MCF 10A (cell line): ENCODE data around the gene PET117. TPM values are rescaled to one million over a fixed set of nuclear protein-coding genes. Genes with fewer than 3 reads are reported as not detected.
"Not testable (repeated sequence)": the region's sequence is repeated elsewhere in the genome, so short reads cannot be mapped to it uniquely, and the experiment has no call there.

Source experiments
- BruUV-seq: library from RNA; stranded (reverse); fragments of 400-500 nt; replicated peaks from 2 replicates; lab custom pipeline; 2021; lab: Mats Ljungman, UMichigan
- CTCF ChIA-PET: fragments of 300-600 bp; sonication (Branson Sonifier 250); formaldehyde crosslinking; extraction: SDS; loops from one replicate; lab custom pipeline; 2021; ENCODE audit warnings: antibody characterized with exemption, inconsistent platforms; lab: Yijun Ruan, JAX
- POLR2A ChIA-PET: fragments of 300-600, 350-650 bp; sonication (Branson Sonifier 250); formaldehyde crosslinking; extraction: SDS; loops from one replicate; lab custom pipeline; 2020; ENCODE audit warnings: antibody characterized with exemption, inconsistent platforms; lab: Yijun Ruan, JAX
- DNase-seq: peaks from one replicate; pipeline ENCODE4 v3.0.0-alpha.2; 2018; ENCODE audit not compliant: unreplicated experiment
- H3K27ac Mint-ChIP-seq: one replicate; pipeline ENCODE4 v1.8.0; 2022; ENCODE audit warnings: mild to moderate bottlenecking, low read depth, mixed read lengths; ENCODE audit not compliant: unreplicated experiment
- H3K27me3 Mint-ChIP-seq: one replicate; pipeline ENCODE4 v1.8.0; 2022; ENCODE audit warnings: mixed read lengths; ENCODE audit not compliant: insufficient read depth, unreplicated experiment
- H3K36me3 Mint-ChIP-seq: one replicate; pipeline ENCODE4 v1.8.0; 2022; ENCODE audit warnings: mild to moderate bottlenecking, moderate library complexity, mixed read lengths; ENCODE audit not compliant: insufficient read depth, unreplicated experiment
- H3K4me1 Mint-ChIP-seq: one replicate; pipeline ENCODE4 v1.8.0; 2022; ENCODE audit warnings: mixed read lengths; ENCODE audit not compliant: insufficient read depth, unreplicated experiment
- H3K4me3 Mint-ChIP-seq: one replicate; pipeline ENCODE4 v1.8.0; 2022; ENCODE audit warnings: mild to moderate bottlenecking, moderate library complexity, mixed read lengths; ENCODE audit not compliant: unreplicated experiment
- H3K9me3 Mint-ChIP-seq: one replicate; pipeline ENCODE4 v1.8.0; 2022; ENCODE audit warnings: mixed read lengths; ENCODE audit not compliant: unreplicated experiment
- CTCF ChIP-seq: fragments of 200-600 bp; IDR thresholded peaks from one replicate; pipeline ENCODE4 v1.8.0; 2022; ENCODE audit warnings: antibody characterized with exemption, mild to moderate bottlenecking; ENCODE audit not compliant: unreplicated experiment
- intact Hi-C: fragments of 100-400 bp; cut with micrococcal nuclease; formaldehyde crosslinking; loops from 2 replicates; pipeline ENCODE4 v1.14.1; 2022
- total RNA-seq: library from RNA; stranded (reverse); gene quantifications from 2 replicates; pipeline ENCODE4 v1.2.3, GENCODE V29; 2022

PET117 gene
- total RNA-seq, 1 experiment from 2014 or later: 11.9 TPM

DNA sequence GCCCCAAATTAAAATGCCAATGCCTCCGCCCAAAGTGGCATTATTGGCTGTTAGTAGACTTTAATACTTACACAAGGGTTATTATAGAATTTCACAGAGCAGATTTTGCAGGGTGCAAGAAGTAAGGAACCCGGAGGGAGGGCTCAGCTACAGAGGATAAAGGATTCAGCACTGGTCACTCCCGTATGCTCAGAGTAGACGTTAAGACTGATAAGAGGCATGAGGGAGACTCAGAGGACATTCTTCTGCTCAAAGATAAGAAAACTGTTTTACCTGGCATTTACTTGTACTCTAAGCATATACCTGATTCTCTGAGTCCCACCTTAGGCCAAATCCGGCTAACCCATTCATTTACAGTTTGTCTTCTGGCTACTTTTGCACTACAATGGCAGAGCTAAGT, 43.5 kb upstream of the PET117 start:
- intact Hi-C loops: no loop called here
- Mint-ChIP-seq H3K4me3 (no peak overlapping the region), H3K27ac (no peak overlapping the region), H3K4me1 (peaks cover 5% of the 10 kb centered on the region), H3K36me3 (no peaks in the 10 kb centered on the region), H3K9me3 (no peaks in the 10 kb centered on the region), H3K27me3 (no peaks in the 10 kb centered on the region)
- ChIA-PET CTCF (interaction anchor here (0.6 kb wide), 1 partner anchor 20 kb away, joined by 5 read pairs; no protein-coding TSS in a partner anchor), POLR2A (interaction anchor here (0.7 kb wide), 1 partner anchor 277 kb away, joined by 3 read pairs; no protein-coding TSS in a partner anchor)
- no peak for DNase-seq
- no TSS peak for BruUV-seq
- no peak for TF ChIP-seq CTCF

DNA sequence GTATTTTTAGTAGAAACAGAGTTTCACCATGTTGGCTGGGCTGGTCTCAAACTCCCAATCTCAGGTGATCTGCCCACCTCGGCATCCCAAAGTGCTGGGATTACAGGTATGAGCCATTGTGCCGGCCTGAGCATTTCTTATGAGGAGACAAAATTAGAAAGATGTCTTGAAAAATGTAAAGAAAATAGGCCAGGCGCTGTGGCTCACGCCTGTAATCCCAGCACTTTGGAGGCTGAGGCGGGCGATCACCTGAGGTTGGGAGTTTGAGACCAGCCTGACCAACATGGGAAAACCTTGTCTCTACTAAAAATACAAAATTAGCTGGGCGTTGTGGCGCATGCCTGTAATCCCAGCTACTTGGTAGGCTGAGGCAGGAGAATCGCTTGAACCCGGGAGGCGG, 37.1 kb upstream of the PET117 start:
- POLR2A ChIA-PET, H3K4me1 Mint-ChIP-seq, H3K9me3 Mint-ChIP-seq, H3K36me3 Mint-ChIP-seq, H3K27me3 Mint-ChIP-seq, intact Hi-C loops, H3K27ac Mint-ChIP-seq, BruUV-seq, CTCF ChIA-PET, H3K4me3 Mint-ChIP-seq, DNase-seq: not testable (repeated sequence)

DNA sequence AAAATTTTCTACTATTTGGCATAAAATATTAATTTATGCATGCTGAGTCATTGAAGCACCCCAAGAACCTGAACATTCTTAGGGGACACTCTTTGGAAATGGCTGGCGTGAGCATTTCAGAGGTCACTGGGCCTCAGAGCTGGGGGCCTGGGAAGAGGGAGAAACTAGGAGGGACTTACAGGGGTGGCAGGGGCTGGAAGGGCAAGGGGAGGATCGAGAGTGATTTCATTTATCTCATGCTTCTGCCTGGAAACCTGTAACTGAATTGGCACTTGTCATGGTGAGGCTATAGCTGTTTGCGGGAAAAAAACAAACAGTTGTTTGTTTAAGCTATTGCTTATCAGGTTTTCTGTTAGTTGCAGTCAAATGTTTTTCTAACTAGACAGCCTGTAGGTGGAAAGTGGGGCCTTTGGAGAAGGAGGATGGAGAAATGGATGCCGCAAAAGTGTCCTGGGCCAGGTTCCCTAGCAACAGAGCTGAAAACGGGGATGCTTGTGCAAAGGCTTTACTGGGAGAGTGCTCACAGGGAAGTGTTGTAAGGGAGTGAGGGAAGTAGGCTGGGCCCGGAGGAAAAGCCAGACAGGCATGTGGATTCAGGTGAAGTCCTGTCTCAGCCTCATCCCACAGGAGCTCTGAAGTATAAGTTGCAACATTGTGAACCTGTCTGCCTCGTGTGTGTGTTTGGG, 36.4 kb upstream of the PET117 start:
- intact Hi-C loops: no loop called here
- no TSS peak for BruUV-seq
- H3K36me3 Mint-ChIP-seq: no peaks in the 10 kb centered on the region
- no peak for DNase-seq
- H3K4me1 Mint-ChIP-seq: no peaks in the 10 kb centered on the region
- no peaks in the 10 kb centered on the region for H3K27me3 Mint-ChIP-seq
- ChIA-PET POLR2A (interaction anchor here (0.9 to 1.2 kb wide), 2 partner anchors 8 to 33 kb away, joined by 3 to 4 read pairs; no protein-coding TSS in a partner anchor), CTCF (no interaction called here)
- TF ChIP-seq CTCF: no peak
- no peak overlapping the region for H3K4me3 Mint-ChIP-seq
- H3K9me3 Mint-ChIP-seq: no peaks in the 10 kb centered on the region
- H3K27ac Mint-ChIP-seq: no peak overlapping the region

DNA sequence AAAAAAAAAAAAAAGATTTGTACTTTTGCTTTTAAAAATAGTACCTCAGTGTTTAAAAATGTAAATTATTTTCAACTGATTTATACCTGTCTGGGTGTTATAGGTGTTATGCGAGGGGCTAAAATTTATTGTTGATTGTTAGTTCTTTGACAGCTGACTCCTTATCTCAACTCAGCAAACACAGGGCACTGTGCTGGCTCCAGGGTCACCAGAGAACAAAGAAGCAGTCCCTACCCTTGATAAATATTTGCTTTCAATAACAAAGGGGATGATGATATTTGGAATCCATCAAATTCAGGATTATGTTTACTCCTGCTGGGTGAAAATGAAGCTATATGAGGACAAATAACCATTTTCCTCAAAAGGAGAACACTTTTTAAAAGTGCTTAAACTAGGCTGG, 34.2 kb upstream of the PET117 start:
- Mint-ChIP-seq H3K4me3 (no peak overlapping the region), H3K36me3 (peaks cover 6% of the 10 kb centered on the region), H3K27ac (no peak overlapping the region), H3K9me3 (no peaks in the 10 kb centered on the region), H3K27me3 (no peaks in the 10 kb centered on the region), H3K4me1 (no peaks in the 10 kb centered on the region)
- CTCF ChIA-PET: interaction anchor here (0.6 kb wide), 2 partner anchors 55 to 1221 kb away, joined by 3 to 4 read pairs; no protein-coding TSS in a partner anchor
- BruUV-seq: no TSS peak
- TF ChIP-seq CTCF: no peak
- POLR2A ChIA-PET: interaction anchor here (0.9 kb wide), 1 partner anchor 45 kb away, joined by 3 read pairs; the partner anchor contains the start of gene OVOL2
- DNase-seq: no peak
- intact Hi-C loops: no loop called here
